ENCODE data around the gene HAUS8.
A peak's percentile ranks its signal among the peaks of the same experiment; 100 is the strongest.

HAUS8 gene

GRCh38 chr19:17075035-17075863 is at the start of gene HAUS8, which contains the start of gene MYO9B:
Gene HAUS8, minus strand, starts transcription at chr19:17075452. Its CDS starts 30 bp downstream, at chr19:17075422.
Gene MYO9B, plus strand, starts transcription at chr19:17075777. Its CDS starts 25,941 bp downstream, at chr19:17101718.
- H2AFZ ChIP-seq (ENCODE audit: low read depth, low read length, severe bottlenecking) = no peak within 1 kb of the TSS
- peaks cover 5% of the 10 kb centered on the region; the same call in 1 of the 2 replicates for H4K20me1 ChIP-seq (ENCODE audit: low read depth, low read length)
- TF ChIP-seq, protein P1, sequence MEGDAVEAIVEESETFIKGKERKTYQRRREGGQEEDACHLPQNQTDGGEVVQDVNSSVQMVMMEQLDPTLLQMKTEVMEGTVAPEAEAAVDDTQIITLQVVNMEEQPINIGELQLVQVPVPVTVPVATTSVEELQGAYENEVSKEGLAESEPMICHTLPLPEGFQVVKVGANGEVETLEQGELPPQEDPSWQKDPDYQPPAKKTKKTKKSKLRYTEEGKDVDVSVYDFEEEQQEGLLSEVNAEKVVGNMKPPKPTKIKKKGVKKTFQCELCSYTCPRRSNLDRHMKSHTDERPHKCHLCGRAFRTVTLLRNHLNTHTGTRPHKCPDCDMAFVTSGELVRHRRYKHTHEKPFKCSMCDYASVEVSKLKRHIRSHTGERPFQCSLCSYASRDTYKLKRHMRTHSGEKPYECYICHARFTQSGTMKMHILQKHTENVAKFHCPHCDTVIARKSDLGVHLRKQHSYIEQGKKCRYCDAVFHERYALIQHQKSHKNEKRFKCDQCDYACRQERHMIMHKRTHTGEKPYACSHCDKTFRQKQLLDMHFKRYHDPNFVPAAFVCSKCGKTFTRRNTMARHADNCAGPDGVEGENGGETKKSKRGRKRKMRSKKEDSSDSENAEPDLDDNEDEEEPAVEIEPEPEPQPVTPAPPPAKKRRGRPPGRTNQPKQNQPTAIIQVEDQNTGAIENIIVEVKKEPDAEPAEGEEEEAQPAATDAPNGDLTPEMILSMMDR (IDR thresholded peaks at IDR 0.05; ENCODE audit: insufficient read depth, low read length, poor library complexity, severe bottlenecking) = no peak
- TF ChIP-seq EZH2phosphoT487 (conservative IDR thresholded peaks at IDR 0.05; ENCODE audit: low read length) = no peak
- H3K27me3 ChIP-seq (ENCODE audit: low read length) = no peaks in the 10 kb centered on the region
- H3K9me3 ChIP-seq (ENCODE audit: insufficient read depth, low read length) = no peaks in the 10 kb centered on the region
- H3F3A ChIP-seq (ENCODE audit: insufficient read depth) = peaks cover 6% of the 10 kb centered on the region; the same call in 1 of the 2 replicates
- H3K4me3 ChIP-seq (ENCODE audit: insufficient read depth, low read length, poor library complexity, severe bottlenecking) = peak within 1 kb of the TSS; percentile 94
- peaks cover 91% of the 10 kb centered on the region for H3K79me2 ChIP-seq (ENCODE audit: insufficient read depth, low read length)
- H3K9ac ChIP-seq (ENCODE audit: low read length) = peak within 1 kb of the TSS; percentile 97
- H3K9me2 ChIP-seq (replicated peaks; ENCODE audit: insufficient read depth, low read length) = no peaks in the 10 kb centered on the region
- H3K27ac ChIP-seq (ENCODE audit: low read depth, low read length) = peak within 1 kb of the TSS; percentile 85
- H3K4me2 ChIP-seq (ENCODE audit: low read depth, low read length, poor library complexity, severe bottlenecking) = peak within 1 kb of the TSS; percentile 77
- H3K36me3 ChIP-seq (ENCODE audit: low read length) = no peaks in the 10 kb centered on the region; the same call in 1 of the 2 replicates

DNA sequence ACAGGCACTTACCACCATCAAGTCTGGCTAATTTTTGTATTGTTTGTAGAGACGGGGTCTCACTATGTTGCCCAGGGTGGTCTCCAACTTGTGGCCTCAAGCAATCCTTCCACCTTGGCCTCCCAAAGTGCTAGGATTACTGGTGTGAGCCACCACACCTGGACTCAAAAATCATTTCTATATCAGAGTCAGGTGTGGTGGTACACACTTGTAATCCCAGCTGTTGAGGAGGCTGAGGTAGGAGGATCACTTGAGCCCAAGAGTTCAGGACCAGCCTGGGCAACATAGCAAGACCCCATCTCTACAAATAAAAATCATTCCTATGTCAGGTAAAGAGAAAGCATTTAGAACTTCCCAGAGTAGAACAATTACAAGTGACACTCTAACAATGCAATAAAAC is 48.8 kb upstream of the HAUS8 start:
- H3K9me3 ChIP-seq (ENCODE audit: insufficient read depth, low read length) = no peaks in the 10 kb centered on the region
- peak overlapping the region; percentile 67 for H3K4me2 ChIP-seq (ENCODE audit: low read depth, low read length, poor library complexity, severe bottlenecking)
- H3K36me3 ChIP-seq (ENCODE audit: low read length) = no peaks in the 10 kb centered on the region
- H3K79me2 ChIP-seq (ENCODE audit: insufficient read depth, low read length) = peaks cover 24% of the 10 kb centered on the region
- peaks cover 38% of the 10 kb centered on the region for H3F3A ChIP-seq (ENCODE audit: insufficient read depth)
- H2AFZ ChIP-seq (ENCODE audit: low read depth, low read length, severe bottlenecking) = no peak overlapping the region
- H3K9ac ChIP-seq (ENCODE audit: low read length) = no peak overlapping the region
- no peak overlapping the region for H3K4me3 ChIP-seq (ENCODE audit: insufficient read depth, low read length, poor library complexity, severe bottlenecking)
- H4K20me1 ChIP-seq (ENCODE audit: low read depth, low read length) = no peaks in the 10 kb centered on the region
- H3K9me2 ChIP-seq (replicated peaks; ENCODE audit: insufficient read depth, low read length) = no peaks in the 10 kb centered on the region
- H3K27ac ChIP-seq (ENCODE audit: low read depth, low read length) = peak overlapping the region; percentile 99
- no peak for TF ChIP-seq EZH2phosphoT487 (conservative IDR thresholded peaks at IDR 0.05; ENCODE audit: low read length)
- TF ChIP-seq, protein P1 (IDR thresholded peaks at IDR 0.05; ENCODE audit: insufficient read depth, low read length, poor library complexity, severe bottlenecking) = no peak
- H3K27me3 ChIP-seq (ENCODE audit: low read length) = no peaks in the 10 kb centered on the region

- no peaks in the 10 kb centered on the region for H4K20me1 ChIP-seq (ENCODE audit: low read depth, low read length)
- TF ChIP-seq EZH2phosphoT487 (conservative IDR thresholded peaks at IDR 0.05; ENCODE audit: low read length) = no peak
- TF ChIP-seq, protein P1 (IDR thresholded peaks at IDR 0.05; ENCODE audit: insufficient read depth, low read length, poor library complexity, severe bottlenecking) = no peak
- no peak overlapping the region for H2AFZ ChIP-seq (ENCODE audit: low read depth, low read length, severe bottlenecking)
- H3K4me3 ChIP-seq (ENCODE audit: insufficient read depth, low read length, poor library complexity, severe bottlenecking) = no peak overlapping the region
- H3K36me3 ChIP-seq (ENCODE audit: low read length) = no peaks in the 10 kb centered on the region
- no peak overlapping the region for H3K9ac ChIP-seq (ENCODE audit: low read length)
- peaks cover 22% of the 10 kb centered on the region for H3K79me2 ChIP-seq (ENCODE audit: insufficient read depth, low read length)
- H3K27ac ChIP-seq (ENCODE audit: low read depth, low read length) = peak overlapping the region; percentile 99
- H3K9me2 ChIP-seq (replicated peaks; ENCODE audit: insufficient read depth, low read length) = no peaks in the 10 kb centered on the region
- H3K27me3 ChIP-seq (ENCODE audit: low read length) = no peaks in the 10 kb centered on the region
- peaks cover 38% of the 10 kb centered on the region for H3F3A ChIP-seq (ENCODE audit: insufficient read depth)
- H3K4me2 ChIP-seq (ENCODE audit: low read depth, low read length, poor library complexity, severe bottlenecking) = no peak overlapping the region
- no peaks in the 10 kb centered on the region for H3K9me3 ChIP-seq (ENCODE audit: insufficient read depth, low read length)
These were observed 47.8 kb upstream of the HAUS8 start for GRCh38 chr19:17123041-17123440.
